Measurements from ENCODE around the gene CPXM2. TPM values are rescaled to one million over a fixed set of nuclear protein-coding genes. Genes with fewer than 3 reads are reported as not detected.

CPXM2 gene
- total RNA-seq, 2 experiments from 2014 or later: not detected

- ChIA-PET POLR2A (no interaction called here), CTCF (no interaction called here)
Measured at GRCh38 chr10:123781324-123781900, 110.2 kb downstream of the CPXM2 start.

GRCh38 chr10:123778719-123779517 is 112.7 kb downstream of the CPXM2 start:
- ChIA-PET CTCF (no interaction called here), POLR2A (no interaction called here)

- POLR2A ChIA-PET: no interaction called here
- CTCF ChIA-PET: no interaction called here
Measured at GRCh38 chr10:123777881-123778280, 113.7 kb downstream of the CPXM2 start.

- CTCF ChIA-PET: no interaction called here
Measured at GRCh38 chr10:123774132-123774742, 117.4 kb downstream of the CPXM2 start.

GRCh38 chr10:123772645-123773508 is 118.7 kb downstream of the CPXM2 start:
- ChIA-PET CTCF (no interaction called here), POLR2A (no interaction called here)

More at GRCh38 chr10:123774132-123774742, 117.4 kb downstream of the CPXM2 start:
- POLR2A ChIA-PET: no interaction called here

- ChIA-PET CTCF (no interaction called here), POLR2A (no interaction called here)
Measured at GRCh38 chr10:123771877-123772644, 119.5 kb downstream of the CPXM2 start.

GRCh38 chr10:123769647-123770046 is 122.0 kb downstream of the CPXM2 start:
- ChIA-PET CTCF (interaction anchor here (0.6 kb wide), 1 partner anchor 655 kb away, joined by 3 read pairs; no protein-coding TSS in a partner anchor), POLR2A (no interaction called here)

GRCh38 chr10:123766761-123767160 is 124.8 kb downstream of the CPXM2 start:
- CTCF ChIA-PET: no interaction called here
- POLR2A ChIA-PET: no interaction called here

- CTCF ChIA-PET: no interaction called here
- POLR2A ChIA-PET: no interaction called here
Measured at GRCh38 chr10:123766012-123766411, 125.6 kb downstream of the CPXM2 start.

- ChIA-PET CTCF (no interaction called here), POLR2A (no interaction called here)
Measured at GRCh38 chr10:123761666-123762230, 129.9 kb downstream of the CPXM2 start.

GRCh38 chr10:123761038-123761428 is 130.6 kb downstream of the CPXM2 start:
- ChIA-PET CTCF (no interaction called here), POLR2A (no interaction called here)

- ChIA-PET POLR2A (no interaction called here), CTCF (no interaction called here)
Measured at GRCh38 chr10:123760356-123761037, 131.1 kb downstream of the CPXM2 start.

- POLR2A ChIA-PET: no interaction called here
- CTCF ChIA-PET: no interaction called here
Measured at GRCh38 chr10:123759501-123760031, 132.0 kb downstream of the CPXM2 start.

GRCh38 chr10:123759041-123759440 is 132.6 kb downstream of the CPXM2 start:
- CTCF ChIA-PET: no interaction called here
- POLR2A ChIA-PET: no interaction called here

GRCh38 chr10:123757853-123758252 is 133.8 kb downstream of the CPXM2 start:
- CTCF ChIA-PET: no interaction called here

GRCh38 chr10:123755061-123755460 is 136.5 kb downstream of the CPXM2 start:
- CTCF ChIA-PET: no interaction called here
- POLR2A ChIA-PET: no interaction called here

More at GRCh38 chr10:123757853-123758252, 133.8 kb downstream of the CPXM2 start:
- POLR2A ChIA-PET: no interaction called here

GRCh38 chr10:123754123-123754522 is 137.5 kb downstream of the CPXM2 start:
- ChIA-PET CTCF (no interaction called here), POLR2A (no interaction called here)

GRCh38 chr10:123751342-123752134 is 140.1 kb downstream of the CPXM2 start:
- ChIA-PET CTCF (no interaction called here), POLR2A (no interaction called here)

Data from activated CD8-positive, alpha-beta memory T cell treated with anti-CD3 and anti-CD28 coated beads for 36 hours (primary cell).